ENCODE data around the gene TP53RK.

DNA sequence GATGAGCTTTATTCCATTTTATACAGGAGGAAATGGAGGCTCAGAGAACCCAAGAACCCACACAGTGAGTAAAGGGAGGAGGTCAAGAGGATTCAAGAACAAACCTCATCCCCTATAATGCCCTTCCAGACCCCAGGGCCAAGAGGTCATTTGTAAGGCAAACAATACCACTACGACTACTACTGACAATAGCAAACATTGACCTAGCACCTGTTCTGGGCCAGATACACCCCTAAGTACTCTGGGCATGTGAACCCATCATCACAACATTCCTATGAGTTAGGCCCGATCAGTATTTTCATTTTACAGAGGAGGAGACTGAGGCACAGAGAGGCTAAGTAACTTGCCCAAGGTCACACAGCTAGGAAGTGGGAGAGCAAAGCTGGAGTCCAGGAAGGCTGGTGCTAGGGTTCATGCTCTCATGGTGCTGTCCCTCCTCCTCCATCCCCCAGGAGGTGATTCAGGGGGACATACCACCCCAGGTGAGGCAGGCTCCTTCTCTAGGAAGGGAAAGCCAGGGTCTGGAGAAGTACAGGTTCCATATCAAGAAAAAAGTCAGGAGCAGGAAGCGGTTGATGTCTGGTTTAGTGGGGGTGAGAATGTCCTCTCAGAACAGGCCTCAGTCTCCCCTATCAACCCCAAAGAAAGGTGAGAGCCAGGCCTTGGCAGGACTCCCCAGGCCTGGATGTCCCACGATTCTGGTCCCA, 51.7 kb downstream of the TP53RK start:
- TF ChIP-seq CTCF (IDR thresholded peaks at IDR 0.05) (no peak), POLR2AphosphoS5 (IDR thresholded peaks at IDR 0.05) (no peak), POLR2A (IDR thresholded peaks at IDR 0.05) (no peak)
